ENCODE results near the gene RAB25. TPM values are rescaled to one million over a fixed set of nuclear protein-coding genes. Genes with fewer than 3 reads are reported as not detected.
A peak's percentile ranks its signal among the peaks of the same experiment; 100 is the strongest.

The RAB25 gene
- total and polyA plus RNA-seq, 2 of the 13 experiments (the other 11 are each of a cell fraction or from before 2014, with no cell fraction given): 0.20 to 0.22 TPM

DNA sequence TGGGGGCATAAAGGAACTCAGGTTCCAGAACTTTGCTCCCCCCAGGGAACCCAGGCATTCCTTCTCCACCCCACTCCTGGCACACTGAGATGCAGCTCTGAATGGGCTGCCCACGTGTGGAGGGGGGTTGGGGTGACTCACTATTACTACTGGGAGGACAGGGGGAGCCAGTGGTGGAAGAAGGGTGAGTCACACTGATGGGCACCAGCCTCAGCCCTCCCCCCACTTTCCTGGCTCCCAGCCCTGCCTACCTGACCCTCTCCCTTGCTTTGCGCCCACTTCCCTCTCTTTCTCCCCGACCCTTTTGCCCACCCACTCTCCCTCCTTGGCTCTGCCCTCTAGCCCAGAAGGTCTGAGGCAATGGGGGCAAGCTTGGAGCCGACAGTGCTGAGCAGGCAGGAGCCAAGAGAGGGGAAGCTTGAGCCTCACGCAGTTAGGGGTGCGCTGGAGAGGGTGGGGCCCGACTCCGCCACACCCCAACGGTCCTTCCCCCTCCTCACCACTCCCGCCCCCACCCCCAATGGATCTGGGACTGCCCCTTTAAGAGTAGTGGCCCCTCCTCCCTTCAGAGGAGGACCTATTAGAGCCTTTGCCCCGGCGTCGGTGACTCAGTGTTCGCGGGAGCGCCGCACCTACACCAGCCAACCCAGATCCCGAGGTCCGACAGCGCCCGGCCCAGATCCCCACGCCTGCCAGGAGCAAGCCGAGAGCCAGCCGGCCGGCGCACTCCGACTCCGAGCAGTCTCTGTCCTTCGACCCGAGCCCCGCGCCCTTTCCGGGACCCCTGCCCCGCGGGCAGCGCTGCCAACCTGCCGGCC is 53.4 kb downstream of the RAB25 start, which contains the start of gene LMNA (continued):
- TF ChIP-seq SRSF4 (IDR thresholded peaks at IDR 0.05; ENCODE audit: low read depth, low read length, poor library complexity, severe bottlenecking) (no peak), RNF2 (conservative IDR thresholded peaks at IDR 0.05; ENCODE audit: low read depth) (no peak), DPF2 (CRISPR knock-in tag; IDR thresholded peaks at IDR 0.05; ENCODE audit: borderline replicate concordance, low read depth) (peak; percentile 46; the same call in 1 of the 2 replicates), KDM5B (CRISPR knock-in tag; IDR thresholded peaks at IDR 0.05; ENCODE audit: borderline replicate concordance) (peak; percentile 45; the same call in 1 of the 2 replicates), ZNF547 (CRISPR knock-in tag; IDR thresholded peaks at IDR 0.05) (no peak), NFKBIZ (CRISPR knock-in tag; IDR thresholded peaks at IDR 0.05) (0 out of 2 replicates have a peak, but pooled peaks have one; percentile 64), ZNF878 (CRISPR knock-in tag; IDR thresholded peaks at IDR 0.05) (no peak), ZNF225 (CRISPR knock-in tag; IDR thresholded peaks at IDR 0.05) (no peak), NR3C1 (CRISPR knock-in tag; IDR thresholded peaks at IDR 0.05) (no peak), BHLHE40 (IDR thresholded peaks at IDR 0.05; ENCODE audit: low read length) (no peak), SP140L (CRISPR knock-in tag; IDR thresholded peaks at IDR 0.05; ENCODE audit: borderline replicate concordance) (no peak), RFX1 (IDR thresholded peaks at IDR 0.05) (no peak), NCOA2 (CRISPR knock-in tag; IDR thresholded peaks at IDR 0.05) (no peak), THAP9 (CRISPR knock-in tag; IDR thresholded peaks at IDR 0.05; ENCODE audit: borderline replicate concordance) (no peak), BORCS8-MEF2B (CRISPR knock-in tag; IDR thresholded peaks at IDR 0.05) (no peak), ZNF614 (CRISPR knock-in tag; IDR thresholded peaks at IDR 0.05; ENCODE audit: borderline replicate concordance) (no peak), AKNA (CRISPR knock-in tag; IDR thresholded peaks at IDR 0.05; ENCODE audit: borderline replicate concordance) (no peak), ATAD3A (CRISPR knock-in tag; IDR thresholded peaks at IDR 0.05) (no peak), MXI1 (IDR thresholded peaks at IDR 0.05; ENCODE audit: borderline replicate concordance, low read depth, low read length) (peak; percentile 74; the same call in 1 of the 3 replicates), ZBTB7A (CRISPR knock-in tag; IDR thresholded peaks at IDR 0.05) (no peak), ZNF615 (CRISPR knock-in tag; IDR thresholded peaks at IDR 0.05; ENCODE audit: borderline replicate concordance) (no peak)
- TF ChIP-seq, protein P1, sequence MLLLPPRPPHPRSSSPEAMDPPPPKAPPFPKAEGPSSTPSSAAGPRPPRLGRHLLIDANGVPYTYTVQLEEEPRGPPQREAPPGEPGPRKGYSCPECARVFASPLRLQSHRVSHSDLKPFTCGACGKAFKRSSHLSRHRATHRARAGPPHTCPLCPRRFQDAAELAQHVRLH (CRISPR knock-in tag; IDR thresholded peaks at IDR 0.05; ENCODE audit: borderline replicate concordance, low read depth): peak; percentile 18; the same call in 1 of the 2 replicates
